D721Med (cell line): ENCODE results near the gene GZMM.

Experiments
- DNase-seq: peaks from one replicate; pipeline ENCODE4 v3.0.0; 2011; ENCODE audit warnings: low spot score; ENCODE audit not compliant: insufficient read length
- FAIRE-seq: peaks from 2 replicates; lab custom pipeline; 2011; peaks lifted over from hg19 to GRCh38; lab: Jason Lieb, UNC
- TF ChIP-seq, protein P1 (sequence below): IDR thresholded peaks from 2 replicates; pipeline ENCODE4 v1.5.1; 2012; ENCODE audit warnings: mild to moderate bottlenecking, control low read depth; ENCODE audit not compliant: insufficient read depth; ENCODE audit errors: missing control alignments

GZMM gene

DNA sequence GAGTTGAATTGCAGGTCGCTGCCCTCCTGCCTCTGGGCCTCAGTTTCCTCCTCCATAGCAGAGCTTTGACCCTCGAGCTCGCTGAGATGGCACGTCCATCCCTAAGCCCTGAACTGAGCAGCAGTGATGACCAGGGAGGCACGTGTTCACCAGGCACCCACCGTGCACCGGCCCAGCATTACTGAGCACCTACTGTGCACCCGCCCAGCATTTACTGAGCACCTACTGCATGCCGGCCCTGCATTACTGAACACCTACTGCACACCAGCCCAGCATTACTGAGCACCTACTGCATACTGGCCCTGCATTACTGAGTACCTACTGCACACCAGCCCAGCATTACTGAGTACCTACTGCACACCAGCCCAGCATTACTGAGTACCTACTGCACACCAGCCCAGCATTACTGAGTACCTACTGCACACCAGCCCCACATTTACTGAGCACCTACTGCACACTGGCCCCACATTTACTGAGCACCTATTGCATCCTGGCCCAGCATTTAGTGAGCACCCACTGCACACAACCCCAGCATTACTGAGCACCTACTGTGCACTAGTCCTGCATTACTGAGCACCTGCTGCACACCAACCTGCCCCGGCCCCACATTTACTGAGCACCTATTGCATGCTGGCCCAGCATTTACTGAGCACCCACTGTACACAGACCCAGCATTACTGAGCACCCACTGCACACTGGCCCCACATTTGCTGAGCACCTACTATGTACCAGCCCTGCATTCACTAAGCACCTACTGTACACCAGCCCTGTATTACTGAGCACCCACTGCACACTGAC lies 30.3 kb upstream of the GZMM start:
- DNase-seq, result no peak
- TF ChIP-seq, protein P1, sequence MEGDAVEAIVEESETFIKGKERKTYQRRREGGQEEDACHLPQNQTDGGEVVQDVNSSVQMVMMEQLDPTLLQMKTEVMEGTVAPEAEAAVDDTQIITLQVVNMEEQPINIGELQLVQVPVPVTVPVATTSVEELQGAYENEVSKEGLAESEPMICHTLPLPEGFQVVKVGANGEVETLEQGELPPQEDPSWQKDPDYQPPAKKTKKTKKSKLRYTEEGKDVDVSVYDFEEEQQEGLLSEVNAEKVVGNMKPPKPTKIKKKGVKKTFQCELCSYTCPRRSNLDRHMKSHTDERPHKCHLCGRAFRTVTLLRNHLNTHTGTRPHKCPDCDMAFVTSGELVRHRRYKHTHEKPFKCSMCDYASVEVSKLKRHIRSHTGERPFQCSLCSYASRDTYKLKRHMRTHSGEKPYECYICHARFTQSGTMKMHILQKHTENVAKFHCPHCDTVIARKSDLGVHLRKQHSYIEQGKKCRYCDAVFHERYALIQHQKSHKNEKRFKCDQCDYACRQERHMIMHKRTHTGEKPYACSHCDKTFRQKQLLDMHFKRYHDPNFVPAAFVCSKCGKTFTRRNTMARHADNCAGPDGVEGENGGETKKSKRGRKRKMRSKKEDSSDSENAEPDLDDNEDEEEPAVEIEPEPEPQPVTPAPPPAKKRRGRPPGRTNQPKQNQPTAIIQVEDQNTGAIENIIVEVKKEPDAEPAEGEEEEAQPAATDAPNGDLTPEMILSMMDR, result no peak
- no peak for FAIRE-seq

DNA sequence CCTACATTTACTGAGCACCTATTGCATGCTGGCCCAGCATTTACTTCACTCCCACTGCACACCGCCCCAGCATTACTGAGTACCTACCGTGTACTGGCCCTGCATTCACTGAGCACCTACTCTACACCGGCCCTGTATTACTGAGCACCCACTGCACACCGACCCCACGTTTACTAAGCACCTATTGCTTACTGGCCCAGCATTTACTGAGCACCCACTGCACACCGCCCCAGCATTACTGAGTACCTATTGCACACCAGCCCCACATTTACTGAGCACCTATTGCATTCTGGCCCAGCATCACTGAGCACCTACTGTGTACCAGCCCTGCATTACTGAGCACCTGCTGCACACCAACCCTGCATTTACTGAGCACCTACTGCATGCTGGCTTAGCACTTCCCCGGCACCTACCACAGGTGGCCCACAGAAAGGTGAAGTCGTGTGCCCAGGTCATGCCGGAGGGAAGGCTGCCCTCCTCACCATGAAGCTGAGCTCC lies 29.6 kb upstream of the GZMM start:
- FAIRE-seq, result no peak
- DNase-seq, result no peak
- TF ChIP-seq, protein P1, result no peak

DNA sequence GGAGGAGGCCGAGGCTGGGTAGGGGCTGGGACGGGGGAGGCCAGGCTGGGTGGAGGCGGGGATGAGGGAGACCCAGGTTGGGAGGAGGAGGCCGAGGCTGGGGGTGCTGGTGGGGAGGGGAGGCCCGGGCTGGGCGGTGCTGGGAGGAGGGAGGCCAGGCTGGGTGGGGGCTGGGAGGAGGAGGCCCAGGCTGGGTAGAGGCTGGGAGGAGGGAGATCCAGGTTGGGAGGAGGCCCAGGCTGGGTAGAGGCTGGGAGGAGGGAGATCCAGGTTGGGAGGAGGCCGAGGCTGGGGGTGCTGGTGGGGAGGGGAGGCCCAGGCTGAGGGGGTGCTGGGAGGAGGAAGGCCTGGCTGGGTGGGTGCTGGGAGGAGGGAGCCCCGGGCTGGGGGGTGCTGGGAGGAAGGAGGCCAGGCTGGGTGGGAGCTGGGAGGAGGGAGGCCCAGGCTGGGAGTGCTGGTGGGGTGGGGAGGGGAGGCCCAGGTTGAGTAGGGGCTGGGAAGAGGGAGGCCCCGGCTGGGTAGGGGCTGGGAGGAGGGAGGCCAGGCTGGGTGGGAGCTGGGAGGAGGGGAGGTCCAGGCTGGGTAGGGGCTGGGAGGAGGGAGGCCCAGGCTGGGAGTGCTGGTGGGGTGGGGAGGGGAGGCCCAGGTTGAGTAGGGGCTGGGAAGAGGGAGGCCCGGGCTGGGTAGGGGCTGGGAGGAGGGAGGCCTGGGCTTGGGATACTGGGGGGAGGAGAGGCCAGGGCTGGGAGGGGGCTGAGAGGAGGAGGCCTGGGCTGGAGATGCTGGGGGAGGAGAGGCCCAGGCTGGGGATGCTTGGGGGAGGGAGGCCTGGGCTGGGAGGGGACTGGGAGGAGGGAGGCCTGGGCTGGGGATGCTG lies 25.9 kb upstream of the GZMM start:
- DNase-seq (no peak), FAIRE-seq (no peak)
- TF ChIP-seq, protein P1, result no peak

DNA sequence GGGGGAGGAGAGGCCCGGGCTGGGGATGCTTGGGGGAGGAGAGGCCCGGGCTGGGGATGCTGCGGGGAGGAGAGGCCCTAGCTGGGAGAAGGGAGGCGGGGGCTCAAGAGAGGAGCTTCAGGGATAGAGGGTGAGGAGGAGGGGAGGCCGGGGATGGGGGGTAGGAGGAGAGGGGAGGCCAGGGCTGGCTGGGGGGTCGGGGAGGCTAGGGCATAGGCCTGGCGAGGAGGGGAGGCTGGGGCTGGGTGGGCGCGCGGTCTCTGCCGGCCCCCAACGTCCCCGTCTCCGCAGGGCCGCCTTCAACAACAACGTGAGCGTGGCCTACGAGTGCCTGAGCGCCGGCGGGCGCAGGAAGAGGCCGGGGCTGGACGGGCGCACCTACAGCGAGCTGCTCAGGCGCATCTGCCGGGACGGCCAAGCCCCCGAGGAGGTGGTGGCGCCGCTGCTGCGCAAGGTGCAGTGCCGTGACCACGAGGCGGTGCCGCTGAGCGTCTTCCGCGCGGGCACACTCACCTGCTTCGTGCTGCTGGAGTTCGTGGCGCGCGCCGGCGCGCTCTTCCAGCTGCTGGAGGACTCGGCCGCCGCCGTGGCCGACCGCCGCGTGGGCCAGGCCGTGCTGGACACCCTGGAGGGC lies 25.1 kb upstream of the GZMM start:
- no peak for DNase-seq
- FAIRE-seq, result no peak
- TF ChIP-seq, protein P1, result no peak

DNA sequence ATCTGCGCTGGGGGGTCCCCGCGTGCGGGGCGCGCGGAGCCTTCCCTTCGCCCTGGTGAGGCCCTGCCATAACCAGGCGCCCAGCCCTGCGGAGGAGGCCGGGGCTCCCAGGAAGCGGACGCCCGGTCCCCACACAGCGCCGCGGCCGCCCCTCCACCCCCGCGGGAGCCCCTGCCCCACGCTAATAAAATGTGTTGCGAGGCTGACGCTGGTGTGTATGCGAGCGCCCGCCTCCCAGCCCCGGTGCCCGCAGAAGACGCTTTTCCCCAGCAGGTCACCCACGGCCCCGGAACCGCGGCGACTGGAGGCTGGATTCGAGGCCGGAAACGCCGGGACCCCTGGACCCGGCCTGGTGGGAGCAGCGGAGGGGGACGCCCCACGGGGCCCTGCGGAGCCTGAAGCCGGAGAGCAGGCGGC lies 24.4 kb upstream of the GZMM start:
- no peak for DNase-seq
- FAIRE-seq, result no peak
- TF ChIP-seq, protein P1, result no peak

DNA sequence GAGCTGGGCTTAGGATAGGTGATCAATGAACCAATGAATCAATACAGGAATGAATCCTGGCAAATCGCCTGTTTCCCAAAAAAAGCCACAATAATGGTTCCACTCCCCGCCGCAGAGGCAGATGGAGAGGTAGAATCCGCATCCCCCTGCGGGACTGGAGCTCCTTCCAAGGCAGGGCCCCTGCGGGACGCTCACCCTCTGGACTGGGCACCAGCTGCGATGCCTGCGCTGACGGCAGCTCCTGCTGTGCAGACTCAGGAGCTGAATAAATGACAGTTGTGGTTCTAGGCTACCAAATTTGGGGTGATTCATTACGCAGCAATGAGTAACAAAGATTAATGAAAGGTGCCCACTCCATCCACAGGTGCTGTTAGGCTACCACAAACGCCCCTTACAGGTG lies 21.1 kb upstream of the GZMM start:
- TF ChIP-seq, protein P1, result no peak
- DNase-seq (no peak), FAIRE-seq (no peak)
